HCT116 (cell line): ENCODE results near the gene TYW5. TPM values are rescaled to one million over a fixed set of nuclear protein-coding genes. Genes with fewer than 3 reads are reported as not detected.

Experiments used
- ATAC-seq: fragments of 200-7000 bp; cut with Tn5 transposase; 2 replicates; pipeline ENCODE4 v1.9.1; 2020; ENCODE audit warnings: mild to moderate bottlenecking, moderate library complexity
- BruUV-seq: library from RNA; stranded (reverse); fragments of 400-500 nt; replicated peaks from 2 replicates; lab custom pipeline; 2021; lab: Mats Ljungman, UMichigan
- CTCF ChIA-PET: fragments of 300-600 bp; sonication (Branson Sonifier 250); formaldehyde crosslinking; loops from one replicate; lab custom pipeline; 2021; ENCODE audit warnings: antibody characterized with exemption; lab: Charles Lee
- POLR2A ChIA-PET: fragments of 300-600, 350-600 bp; sonication (Branson Sonifier 250); formaldehyde crosslinking; loops from one replicate; lab custom pipeline; 2021; ENCODE audit warnings: antibody characterized with exemption; lab: Charles Lee
- RAD21 ChIA-PET, 2 experiments: fragments of 300-600 bp; sonication (Branson Sonifier 250); formaldehyde crosslinking; loops; one replicate each; lab custom pipeline; 2023; ENCODE audit warnings: low total read pairs in 2 of 2; ENCODE audit not compliant: uncharacterized antibody in 2 of 2, unreplicated experiment in 2 of 2, low non-redundant PET in 1 of 2; lab: Charles Lee
- DNase-seq: peaks from one replicate; pipeline ENCODE4 v3.0.0-alpha.2; 2010; ENCODE audit warnings: low read depth, low spot score
- H2AFZ ChIP-seq: fragments of 200-600 bp; shearing (Covaris generic), sonication (generic); 2 replicates; pipeline ENCODE4 v1.6.1; 2017; ENCODE audit warnings: low read depth, mixed run types, mixed read lengths, antibody characterized with exemption, low read length; ENCODE audit not compliant: poor library complexity, severe bottlenecking
- H3K27ac ChIP-seq: 2 replicates; pipeline ENCODE4 v1.5.1; 2012; ENCODE audit warnings: low read depth, low read length
- H3K27me3 ChIP-seq: fragments of 200-600 bp; sonication (generic); 2 replicates; pipeline ENCODE4 v1.6.1; 2016; ENCODE audit warnings: mixed run types, low read length, mixed read lengths; ENCODE audit not compliant: insufficient read depth
- H3K36me3 ChIP-seq, 2 experiments: fragments of 200-500 bp in 1 of 2; fragments of 200-600 bp in 1 of 2; sonication (Bioruptor generic) in 1 of 2; sonication (generic) in 1 of 2; 2 replicates each; pipeline versions ENCODE4 v1.5.1 to v1.6.1; 2014 to 2016; ENCODE audit warnings: low read length in 2 of 2, inconsistent platforms in 1 of 2, mixed read lengths in 1 of 2, mixed run types in 1 of 2; ENCODE audit not compliant: insufficient read depth in 2 of 2, control insufficient read depth in 1 of 2
- H3K4me1 ChIP-seq, 2 experiments: fragments of 200-600 bp in 1 of 2; sonication (generic) in 1 of 2; 2 replicates each; pipeline versions ENCODE4 v1.5.1 to v1.6.1; 2012 to 2017; ENCODE audit warnings: low read length in 2 of 2, inconsistent platforms in 1 of 2, mild to moderate bottlenecking in 1 of 2, mixed read lengths in 1 of 2, mixed run types in 1 of 2, moderate library complexity in 1 of 2; ENCODE audit not compliant: insufficient read depth in 2 of 2, control insufficient read depth in 1 of 2
- H3K4me2 ChIP-seq: fragments of 200-600 bp; sonication (generic); 2 replicates; pipeline ENCODE4 v1.6.1; 2017; ENCODE audit warnings: mixed run types, low read length, mixed read lengths
- H3K4me3 ChIP-seq, 2 experiments: fragments of 200-600 bp in 1 of 2; sonication (generic) in 1 of 2; replicated peaks in 1 of 2; 2 replicates each; pipeline ENCODE4 v1.5.1; 2011 to 2016; ENCODE audit warnings: low read length in 2 of 2, control low read depth in 1 of 2, low read depth in 1 of 2, mild to moderate bottlenecking in 1 of 2, mixed read lengths in 1 of 2, mixed run types in 1 of 2
- H3K79me2 ChIP-seq: fragments of 200-600 bp; sonication (generic); 2 replicates; pipeline ENCODE4 v1.6.1; 2017; ENCODE audit warnings: mild to moderate bottlenecking, mixed run types, low read length, moderate library complexity, mixed read lengths; ENCODE audit not compliant: insufficient read depth
- H3K9ac ChIP-seq: fragments of 200-600 bp; sonication (generic); 2 replicates; pipeline ENCODE4 v1.6.1; 2016; ENCODE audit warnings: low read length, mixed read lengths
- H3K9me2 ChIP-seq: fragments of 200-600 bp; sonication (generic), shearing (Covaris generic); 2 replicates; pipeline ENCODE4 v1.6.1; 2017; ENCODE audit warnings: mixed run types, mild to moderate bottlenecking, moderate library complexity; ENCODE audit not compliant: insufficient read depth
- H3K9me3 ChIP-seq, 2 experiments: fragments of 200-500 bp in 1 of 2; fragments of 200-600 bp in 1 of 2; sonication (Bioruptor generic) in 1 of 2; sonication (generic) in 1 of 2; 2 replicates each; pipeline ENCODE4 v1.6.1; 2014 to 2017; ENCODE audit warnings: low read length in 2 of 2, mixed read lengths in 2 of 2, inconsistent platforms in 1 of 2, low read depth in 1 of 2, mild to moderate bottlenecking in 1 of 2, mixed run types in 1 of 2, moderate library complexity in 1 of 2; ENCODE audit not compliant: control insufficient read depth in 1 of 2, insufficient read depth in 1 of 2
- H4K20me1 ChIP-seq: fragments of 200-600 bp; sonication (generic), shearing (Covaris generic); 2 replicates; pipeline ENCODE4 v1.6.1; 2017; ENCODE audit warnings: mixed run types, mild to moderate bottlenecking, moderate library complexity; ENCODE audit not compliant: insufficient read depth
- EGR1 ChIP-seq: IDR thresholded peaks from 2 replicates; pipeline ENCODE4 v1.6.1; 2012; ENCODE audit warnings: low read depth
- EZH2 ChIP-seq: fragments of 200-600 bp; sonication (generic); IDR thresholded peaks from 2 replicates; pipeline ENCODE4 v1.6.1; 2017; ENCODE audit warnings: antibody characterized with exemption, mixed run types
- EZH2phosphoT487 ChIP-seq: fragments of 200-600 bp; IDR thresholded peaks from 2 replicates; pipeline ENCODE4 v1.6.1; 2018; ENCODE audit warnings: antibody characterized with exemption, borderline replicate concordance
- FOSL1 ChIP-seq: IDR thresholded peaks from 2 replicates; pipeline ENCODE4 v1.6.1; 2012; ENCODE audit warnings: low read depth
- POLR2A ChIP-seq: IDR thresholded peaks from 2 replicates; pipeline ENCODE4 v1.7.0; 2011; ENCODE audit warnings: borderline replicate concordance; ENCODE audit not compliant: insufficient read depth, insufficient read length; ENCODE audit errors: extremely low read depth
- RAD21 ChIP-seq: IDR thresholded peaks from 2 replicates; pipeline ENCODE4 v1.6.1; 2012; ENCODE audit warnings: low read depth, mild to moderate bottlenecking
- SIN3A ChIP-seq: IDR thresholded peaks from 2 replicates; pipeline ENCODE4 v1.6.1; 2012; ENCODE audit warnings: low read depth
- SRF ChIP-seq: IDR thresholded peaks from 2 replicates; pipeline ENCODE4 v1.6.1; 2012; ENCODE audit warnings: low read depth
- TCF7L2 ChIP-seq: IDR thresholded peaks from 2 replicates; pipeline ENCODE4 v1.7.0; 2011; ENCODE audit warnings: borderline replicate concordance, inconsistent platforms; ENCODE audit not compliant: insufficient read depth, insufficient read length; ENCODE audit errors: extremely low read depth
- ZNF274 ChIP-seq: fragments of 200-500 bp; sonication (Bioruptor generic); IDR thresholded peaks from 2 replicates; pipeline ENCODE4 v1.6.1; 2014; ENCODE audit warnings: mild to moderate bottlenecking, low read depth, low read length, inconsistent platforms
- intact Hi-C: fragments of 100-400 bp; cut with micrococcal nuclease; formaldehyde crosslinking; loops from 2 replicates; pipeline ENCODE4 v1.10.0; 2022
- total RNA-seq: library from RNA; stranded (reverse); gene quantifications from one replicate; pipeline ENCODE4 v1.2.1, GENCODE V29; 2021; ENCODE audit not compliant: unreplicated experiment
- TF ChIP-seq, protein P1 (sequence below): IDR thresholded peaks from 2 replicates; pipeline ENCODE4 v1.6.1; 2012
- TF ChIP-seq, protein P2 (sequence below): IDR thresholded peaks from 2 replicates; pipeline ENCODE4 v1.6.1; 2012
- TF ChIP-seq, protein P3 (sequence below): IDR thresholded peaks from 2 replicates; pipeline ENCODE4 v1.6.1; 2012; ENCODE audit warnings: low read depth

Gene TYW5
- total RNA-seq, 1 experiment from 2014 or later, result 7.7 TPM

DNA sequence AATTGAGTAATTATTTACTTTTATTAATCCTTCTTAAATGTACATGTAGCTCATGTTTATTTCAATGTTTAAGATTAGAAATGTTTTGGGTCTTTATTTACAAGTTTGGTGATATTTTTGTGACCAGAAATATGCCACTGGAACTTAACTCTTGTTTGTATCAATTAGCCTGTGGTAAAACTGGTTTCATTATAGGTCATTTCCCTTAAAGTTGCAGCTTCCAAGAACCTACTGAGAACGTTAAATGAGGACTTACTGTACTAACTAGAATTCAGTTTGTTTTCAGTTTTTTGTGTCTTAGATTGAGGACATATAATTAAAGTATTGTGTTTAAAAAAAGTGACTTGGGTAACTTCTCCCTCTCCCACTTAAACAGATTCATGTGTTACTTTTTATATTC is 4.3 kb downstream of the TYW5 start:
- Histone ChIP-seq H3K4me3 (no peak overlapping the region), H3K4me1 (peaks cover 5 to 9% of the 10 kb centered on the region in 2 experiments; a peak in 2 of 4 replicates), H3K9ac (no peak overlapping the region), H3K9me3 (no peaks in the 10 kb centered on the region), H3K27me3 (no peaks in the 10 kb centered on the region), H3K27ac (no peak overlapping the region), H3K36me3 (peaks cover 11 to 16% of the 10 kb centered on the region in 2 experiments; a peak in 3 of 4 replicates)
- ATAC-seq, result no peak
- DNase-seq, result no peak
- ChIA-PET POLR2A (no interaction called here), CTCF (no interaction called here), RAD21 (no interaction called here)
- no TSS peak for BruUV-seq
- intact Hi-C loops, result no loop called here
- TF ChIP-seq TCF7L2, result no peak
- TF ChIP-seq RAD21, result no peak
- TF ChIP-seq, protein P1, sequence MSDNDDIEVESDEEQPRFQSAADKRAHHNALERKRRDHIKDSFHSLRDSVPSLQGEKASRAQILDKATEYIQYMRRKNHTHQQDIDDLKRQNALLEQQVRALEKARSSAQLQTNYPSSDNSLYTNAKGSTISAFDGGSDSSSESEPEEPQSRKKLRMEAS, result no peak
- TF ChIP-seq EGR1, result no peak
- TF ChIP-seq POLR2A, result no peak
- no peak for TF ChIP-seq ZNF274
- TF ChIP-seq EZH2phosphoT487, result no peak
- no peak for TF ChIP-seq EZH2
- TF ChIP-seq FOSL1, result no peak
- TF ChIP-seq, protein P2, sequence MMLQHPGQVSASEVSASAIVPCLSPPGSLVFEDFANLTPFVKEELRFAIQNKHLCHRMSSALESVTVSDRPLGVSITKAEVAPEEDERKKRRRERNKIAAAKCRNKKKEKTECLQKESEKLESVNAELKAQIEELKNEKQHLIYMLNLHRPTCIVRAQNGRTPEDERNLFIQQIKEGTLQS, result no peak
- TF ChIP-seq, protein P3, sequence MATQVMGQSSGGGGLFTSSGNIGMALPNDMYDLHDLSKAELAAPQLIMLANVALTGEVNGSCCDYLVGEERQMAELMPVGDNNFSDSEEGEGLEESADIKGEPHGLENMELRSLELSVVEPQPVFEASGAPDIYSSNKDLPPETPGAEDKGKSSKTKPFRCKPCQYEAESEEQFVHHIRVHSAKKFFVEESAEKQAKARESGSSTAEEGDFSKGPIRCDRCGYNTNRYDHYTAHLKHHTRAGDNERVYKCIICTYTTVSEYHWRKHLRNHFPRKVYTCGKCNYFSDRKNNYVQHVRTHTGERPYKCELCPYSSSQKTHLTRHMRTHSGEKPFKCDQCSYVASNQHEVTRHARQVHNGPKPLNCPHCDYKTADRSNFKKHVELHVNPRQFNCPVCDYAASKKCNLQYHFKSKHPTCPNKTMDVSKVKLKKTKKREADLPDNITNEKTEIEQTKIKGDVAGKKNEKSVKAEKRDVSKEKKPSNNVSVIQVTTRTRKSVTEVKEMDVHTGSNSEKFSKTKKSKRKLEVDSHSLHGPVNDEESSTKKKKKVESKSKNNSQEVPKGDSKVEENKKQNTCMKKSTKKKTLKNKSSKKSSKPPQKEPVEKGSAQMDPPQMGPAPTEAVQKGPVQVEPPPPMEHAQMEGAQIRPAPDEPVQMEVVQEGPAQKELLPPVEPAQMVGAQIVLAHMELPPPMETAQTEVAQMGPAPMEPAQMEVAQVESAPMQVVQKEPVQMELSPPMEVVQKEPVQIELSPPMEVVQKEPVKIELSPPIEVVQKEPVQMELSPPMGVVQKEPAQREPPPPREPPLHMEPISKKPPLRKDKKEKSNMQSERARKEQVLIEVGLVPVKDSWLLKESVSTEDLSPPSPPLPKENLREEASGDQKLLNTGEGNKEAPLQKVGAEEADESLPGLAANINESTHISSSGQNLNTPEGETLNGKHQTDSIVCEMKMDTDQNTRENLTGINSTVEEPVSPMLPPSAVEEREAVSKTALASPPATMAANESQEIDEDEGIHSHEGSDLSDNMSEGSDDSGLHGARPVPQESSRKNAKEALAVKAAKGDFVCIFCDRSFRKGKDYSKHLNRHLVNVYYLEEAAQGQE, result no peak
- no peak for TF ChIP-seq SRF
- TF ChIP-seq SIN3A, result no peak
- TF ChIP-seq, all 23 proteins: peak for 0
- H2AFZ ChIP-seq, result no peak overlapping the region
- peaks cover 69% of the 10 kb centered on the region for H3K79me2 ChIP-seq
- no peak overlapping the region for H3K4me2 ChIP-seq
- H4K20me1 ChIP-seq, result no peaks in the 10 kb centered on the region
- H3K9me2 ChIP-seq, result no peaks in the 10 kb centered on the region
